ENCODE measurements around the gene PUM2.

DNA sequence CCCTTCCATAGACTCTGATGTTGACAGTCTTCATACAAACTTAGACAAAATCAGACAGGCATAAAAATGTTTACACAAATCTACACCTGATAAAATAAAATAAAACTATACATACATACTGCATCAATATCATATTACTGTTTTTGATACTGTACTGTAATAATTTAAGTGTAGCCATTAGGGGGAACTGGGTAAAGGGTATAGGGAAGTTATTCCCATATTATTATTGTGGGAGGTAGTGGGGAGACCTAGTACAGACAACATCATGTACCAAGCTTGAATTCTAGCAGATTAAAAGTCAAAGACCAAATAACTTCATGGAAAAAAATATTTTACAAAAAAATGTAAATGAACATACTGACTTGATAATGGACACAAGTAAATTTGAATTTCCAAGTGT is 43.3 kb downstream of the PUM2 start:
- TF ChIP-seq POLR2A (IDR thresholded peaks at IDR 0.05; ENCODE audit: low read length) (no peak), GATA1 (IDR thresholded peaks at IDR 0.05; ENCODE audit: low read depth, low read length) (no peak)

Measured in erythroblast (primary cell).